HUES64 (cell line): Measurements from ENCODE around the gene CSNK1D.

ENCODE experiments used
- H3K27ac ChIP-seq: 2 replicates; pipeline ENCODE4 v1.7.0; 2013; ENCODE audit warnings: low read depth, low read length, inconsistent platforms
- H3K27me3 ChIP-seq: 2 replicates; pipeline ENCODE4 v1.6.1; 2013; ENCODE audit warnings: mild to moderate bottlenecking, low read length; ENCODE audit not compliant: insufficient read depth
- H3K36me3 ChIP-seq: 2 replicates; pipeline ENCODE4 v1.6.1; 2013; ENCODE audit warnings: mild to moderate bottlenecking, low read length; ENCODE audit not compliant: insufficient read depth
- H3K4me1 ChIP-seq: 2 replicates; pipeline ENCODE4 v1.6.1; 2013; ENCODE audit warnings: mild to moderate bottlenecking, low read length, moderate library complexity; ENCODE audit not compliant: insufficient read depth
- H3K4me3 ChIP-seq: 2 replicates; pipeline ENCODE4 v1.5.1; 2013; ENCODE audit warnings: mild to moderate bottlenecking, low read length, moderate library complexity
- H3K9ac ChIP-seq: 2 replicates; pipeline ENCODE4 v1.6.1; 2013; ENCODE audit warnings: mild to moderate bottlenecking, low read depth, low read length
- H3K9me3 ChIP-seq: 2 replicates; pipeline ENCODE4 v1.6.1; 2013; ENCODE audit warnings: low read depth, low read length; ENCODE audit not compliant: insufficient read depth
- WGBS: fragments of 150-250, 120-280 bp; methylation state at CpG from one replicate; pipeline ENCODE4 v1.1.7; 2013; ENCODE audit warnings: missing lambda C conversion rate; 5-methylcytosine and 5-hydroxymethylcytosine counted together

CSNK1D gene

DNA sequence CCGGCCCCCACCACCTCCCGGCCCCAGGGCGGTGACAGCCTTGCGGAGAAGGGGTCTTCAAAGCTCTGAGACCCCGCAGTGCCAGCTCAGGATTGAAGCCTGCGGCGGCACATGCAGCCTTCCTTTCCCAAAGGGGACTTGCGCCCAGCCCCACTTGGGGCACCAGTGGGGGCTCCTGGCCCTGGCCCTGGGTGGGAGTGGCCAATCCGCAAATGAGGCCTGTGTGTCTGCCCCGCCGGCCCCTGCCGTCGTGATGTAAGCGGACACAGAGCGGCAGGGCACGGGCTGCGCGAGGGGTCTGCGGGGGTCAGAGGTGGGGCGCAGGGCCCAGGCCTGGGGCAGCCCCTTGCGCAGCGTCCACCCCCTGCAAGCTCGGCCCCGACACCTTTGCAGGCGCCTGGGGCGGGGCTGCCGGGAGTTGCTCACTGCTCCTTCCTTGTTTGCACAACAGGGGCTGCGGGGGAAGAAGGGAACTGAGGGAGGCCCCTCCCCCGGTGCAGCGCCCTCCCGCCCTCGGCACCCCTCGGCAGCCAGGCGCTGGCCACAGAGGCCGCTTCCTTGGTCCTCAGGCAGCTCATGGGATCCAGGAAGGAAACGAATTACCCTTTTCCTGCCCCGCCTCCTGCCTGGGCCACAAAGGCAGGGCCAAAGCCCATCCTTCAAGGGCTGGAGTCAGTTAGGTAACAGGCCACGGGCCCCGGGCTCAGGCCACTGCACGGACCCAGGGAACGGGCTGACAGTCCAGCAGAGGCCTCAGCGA is 41.8 kb downstream of the CSNK1D start:
- peak overlapping the region; percentile 21; the same call in 1 of the 2 replicates for H3K9ac ChIP-seq
- 3% methylated on average over 42 of the region's 42 CpGs for WGBS
- H3K36me3 ChIP-seq, result no peaks in the 10 kb centered on the region; the same call in 1 of the 2 replicates

DNA sequence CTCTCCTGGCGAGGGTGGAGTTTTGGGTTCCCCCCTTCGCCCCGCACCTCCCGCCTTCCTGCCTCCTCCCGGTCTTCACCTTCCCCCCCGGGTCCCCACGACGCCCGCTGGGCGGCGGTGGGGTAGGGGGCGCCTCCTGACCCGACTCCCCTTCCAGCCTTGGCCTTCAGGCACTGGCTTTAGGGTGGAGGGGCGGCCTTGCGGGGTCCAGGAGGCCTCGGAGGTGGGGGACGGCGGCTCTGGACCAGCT is 42.3 kb downstream of the CSNK1D start:
- no peak overlapping the region for H3K27ac ChIP-seq
- WGBS, result under 1% methylated on average over 17 of the region's 18 CpGs
- peak overlapping the region; percentile 58 for H3K4me3 ChIP-seq
- H3K36me3 ChIP-seq, result no peaks in the 10 kb centered on the region
- H3K27me3 ChIP-seq, result peaks cover 63% of the 10 kb centered on the region
- H3K9ac ChIP-seq, result 0 out of 2 replicates have a peak overlapping the region, but pooled peaks have one; percentile 21
- peaks cover 7% of the 10 kb centered on the region for H3K4me1 ChIP-seq
- no peaks in the 10 kb centered on the region for H3K9me3 ChIP-seq

More for the DNA sequence above, 41.8 kb downstream of the CSNK1D start:
- Histone ChIP-seq H3K9me3 (no peaks in the 10 kb centered on the region), H3K4me1 (peaks cover 7% of the 10 kb centered on the region), H3K4me3 (peak overlapping the region; percentile 58), H3K27ac (no peak overlapping the region), H3K27me3 (peaks cover 58% of the 10 kb centered on the region)

DNA sequence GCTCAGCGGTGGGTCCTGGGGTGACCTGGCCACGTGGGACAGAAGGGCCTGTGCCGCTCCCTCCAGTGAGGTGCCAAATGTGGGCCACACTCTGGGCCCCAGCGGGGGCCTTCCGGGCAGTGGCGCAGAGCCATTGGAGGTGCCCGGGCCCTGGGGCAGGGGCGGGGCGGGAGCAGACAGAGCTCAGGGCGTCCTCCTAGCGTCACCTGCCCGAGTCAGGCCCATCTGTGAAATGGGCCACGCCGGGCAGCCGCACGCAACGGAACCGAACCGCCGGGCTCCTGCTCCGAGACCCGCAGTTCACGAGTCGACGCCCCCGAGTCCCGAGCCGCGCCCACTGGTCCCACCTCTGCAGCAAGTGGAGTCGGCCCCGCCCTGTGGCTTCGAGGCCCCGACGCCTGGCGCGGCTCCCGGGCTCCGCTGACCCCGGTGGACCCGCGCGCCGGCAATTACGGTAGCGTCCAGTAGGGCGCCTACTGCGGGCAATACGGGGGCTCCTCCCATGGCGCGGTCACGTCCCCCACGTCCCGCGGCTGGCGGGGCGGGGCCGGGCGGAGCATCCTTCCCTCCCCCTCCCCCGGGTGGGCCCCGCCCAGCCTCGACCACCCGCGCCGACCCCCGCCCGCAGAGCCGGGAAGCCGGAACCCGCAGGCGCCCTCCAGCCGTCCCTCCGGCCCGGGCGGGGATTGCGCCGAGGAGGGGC is 42.7 kb downstream of the CSNK1D start:
- WGBS, result 23% methylated on average over 76 of the region's 76 CpGs
- no peak overlapping the region for H3K27ac ChIP-seq
- H3K9ac ChIP-seq, result no peak overlapping the region
- no peaks in the 10 kb centered on the region for H3K9me3 ChIP-seq
- peaks cover 64% of the 10 kb centered on the region for H3K27me3 ChIP-seq
- peaks cover 5% of the 10 kb centered on the region for H3K4me1 ChIP-seq
- peak overlapping the region; percentile 58 for H3K4me3 ChIP-seq
- no peaks in the 10 kb centered on the region for H3K36me3 ChIP-seq

DNA sequence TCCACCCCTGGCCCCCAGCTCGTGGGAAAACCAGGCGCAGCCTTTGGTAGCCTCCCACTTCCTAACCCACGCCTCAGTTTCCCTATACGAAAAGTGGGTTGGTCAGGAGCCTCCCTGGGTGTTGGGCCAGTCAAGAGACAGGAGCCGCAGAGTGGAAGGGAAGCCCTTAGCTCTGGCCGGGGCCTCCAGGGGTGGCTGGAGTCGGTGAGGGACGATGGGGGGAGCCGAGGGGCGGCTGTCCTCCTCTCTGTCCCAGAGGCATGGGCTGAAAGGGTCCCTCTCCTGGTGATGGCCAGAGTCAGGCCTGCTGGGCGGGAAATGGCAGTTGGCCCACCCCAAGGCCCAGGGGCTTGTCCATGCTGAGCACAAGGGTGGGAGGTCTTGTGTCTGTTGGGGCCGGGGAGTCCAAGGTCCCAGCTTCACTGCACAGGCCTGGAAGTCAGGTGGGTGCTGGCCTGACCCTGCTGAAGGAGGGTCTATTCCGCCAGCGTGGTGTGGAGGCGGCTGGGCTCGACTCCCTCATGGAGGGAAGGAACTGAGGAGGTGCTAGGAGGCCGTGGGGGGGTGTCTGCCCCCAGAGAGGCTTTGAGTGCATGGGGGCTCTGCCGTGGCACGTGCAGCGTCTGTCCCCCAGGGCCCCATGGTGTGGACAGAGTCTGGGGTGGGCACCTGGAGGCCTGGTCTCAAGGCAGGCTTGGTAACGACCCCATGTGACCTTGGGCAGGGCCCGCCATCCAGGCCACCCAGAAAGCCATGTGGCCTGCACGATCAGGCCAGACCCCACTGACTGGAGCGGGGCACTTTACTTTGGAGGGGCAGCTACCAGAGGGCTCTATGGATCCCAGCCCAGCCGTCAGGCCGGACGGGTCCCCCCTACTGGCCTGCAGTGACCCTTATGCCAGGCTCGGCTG is 43.5 kb downstream of the CSNK1D start:
- peaks cover 5% of the 10 kb centered on the region for H3K4me1 ChIP-seq
- no peaks in the 10 kb centered on the region for H3K36me3 ChIP-seq
- peaks cover 64% of the 10 kb centered on the region for H3K27me3 ChIP-seq
- WGBS, result 72% methylated on average over 28 of the region's 28 CpGs
- no peaks in the 10 kb centered on the region for H3K9me3 ChIP-seq
- peak overlapping the region; percentile 53 for H3K4me3 ChIP-seq
- no peak overlapping the region for H3K9ac ChIP-seq
- no peak overlapping the region for H3K27ac ChIP-seq

DNA sequence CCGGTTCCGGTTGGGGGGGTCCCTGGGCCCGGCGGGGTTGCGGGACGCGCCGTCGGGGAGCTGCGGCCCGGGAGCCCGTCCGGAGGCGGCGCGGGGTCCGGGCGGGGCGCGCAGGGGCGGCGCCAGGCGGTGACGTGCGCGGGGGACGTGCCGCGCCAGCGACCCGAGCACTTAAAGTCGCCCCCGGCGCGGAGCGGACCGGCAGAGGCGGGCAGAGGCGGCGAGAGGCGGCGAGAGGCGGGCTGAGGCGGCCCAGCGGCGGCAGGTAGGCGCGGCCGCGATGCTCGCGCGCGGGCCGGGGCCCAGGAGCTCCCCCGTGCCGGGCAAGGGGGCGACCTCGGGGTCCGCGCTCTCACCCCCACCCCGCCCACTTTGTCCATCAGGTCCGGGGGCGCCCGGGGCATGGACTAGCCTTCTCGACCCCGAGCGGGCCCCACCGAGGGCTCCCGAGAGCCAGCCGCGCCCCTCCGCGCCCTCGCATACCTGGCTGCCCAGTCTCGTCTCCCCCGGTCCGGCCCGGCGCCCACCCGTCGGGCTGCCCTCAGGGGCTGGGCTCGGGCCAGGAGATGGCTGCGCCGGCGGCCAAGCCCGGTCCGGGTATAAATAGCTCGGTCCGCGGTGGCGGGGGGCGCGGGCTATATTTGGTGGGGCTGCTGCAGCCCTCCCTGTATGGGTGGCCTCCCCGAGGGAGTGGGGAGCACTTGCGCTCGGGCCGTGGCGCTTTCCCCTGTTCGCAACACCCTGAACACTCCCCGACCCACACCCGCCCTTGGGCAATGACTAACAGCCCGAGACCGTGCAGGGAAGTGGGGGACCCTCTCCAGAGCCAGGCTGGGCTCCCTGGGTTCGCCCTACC is 44.4 kb downstream of the CSNK1D start, which contains the start of gene SLC16A3:
Gene SLC16A3, plus strand, starts transcription at position 201 of the 856 bp plus-strand sequence. CDS start 6,967 bp downstream, outside the sequence.
- peaks cover 5% of the 10 kb centered on the region for H3K4me1 ChIP-seq
- WGBS, result 4% methylated on average over 105 of the region's 105 CpGs
- H3K9me3 ChIP-seq, result no peaks in the 10 kb centered on the region
- peaks cover 64% of the 10 kb centered on the region for H3K27me3 ChIP-seq
- no peaks in the 10 kb centered on the region for H3K36me3 ChIP-seq
- no peak within 1 kb of the TSS for H3K27ac ChIP-seq
- peak within 1 kb of the TSS; percentile 53 for H3K4me3 ChIP-seq
- no peak within 1 kb of the TSS for H3K9ac ChIP-seq

DNA sequence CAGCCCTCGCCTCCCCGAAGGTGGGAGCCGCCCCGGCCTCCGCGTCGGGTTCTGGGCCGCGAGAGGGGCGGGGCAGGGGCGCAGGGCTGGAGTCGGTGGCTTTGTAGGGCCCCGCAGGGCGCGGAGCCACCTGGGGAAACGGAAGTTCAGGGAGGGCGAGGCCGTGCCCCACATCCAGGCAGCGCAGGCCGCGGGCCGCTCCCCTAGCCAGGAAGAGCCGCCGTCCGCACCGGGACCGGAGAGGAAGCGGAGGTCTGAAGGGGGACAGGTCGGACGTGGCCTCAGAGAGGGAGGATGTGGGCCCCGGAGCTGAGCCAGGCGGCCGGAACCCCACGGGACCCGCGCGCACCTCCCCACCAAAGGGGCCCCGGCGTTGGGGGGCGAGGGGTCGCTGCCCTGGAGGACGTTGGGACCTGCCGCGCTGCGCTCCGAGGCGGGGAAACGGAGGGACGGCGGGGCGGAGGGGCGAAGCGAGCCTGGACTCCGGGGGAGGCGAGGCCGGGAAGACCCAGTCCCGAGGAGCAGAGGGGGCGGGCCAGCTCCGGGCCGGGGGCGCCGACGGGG is 45.1 kb downstream of the CSNK1D start:
- H3K4me1 ChIP-seq, result peaks cover 5% of the 10 kb centered on the region
- H3K4me3 ChIP-seq, result peak overlapping the region; percentile 53
- H3K27me3 ChIP-seq, result peaks cover 64% of the 10 kb centered on the region
- 7% methylated on average over 63 of the region's 63 CpGs for WGBS
- H3K36me3 ChIP-seq, result no peaks in the 10 kb centered on the region
- H3K9ac ChIP-seq, result no peak overlapping the region
- H3K9me3 ChIP-seq, result no peaks in the 10 kb centered on the region
- no peak overlapping the region for H3K27ac ChIP-seq

DNA sequence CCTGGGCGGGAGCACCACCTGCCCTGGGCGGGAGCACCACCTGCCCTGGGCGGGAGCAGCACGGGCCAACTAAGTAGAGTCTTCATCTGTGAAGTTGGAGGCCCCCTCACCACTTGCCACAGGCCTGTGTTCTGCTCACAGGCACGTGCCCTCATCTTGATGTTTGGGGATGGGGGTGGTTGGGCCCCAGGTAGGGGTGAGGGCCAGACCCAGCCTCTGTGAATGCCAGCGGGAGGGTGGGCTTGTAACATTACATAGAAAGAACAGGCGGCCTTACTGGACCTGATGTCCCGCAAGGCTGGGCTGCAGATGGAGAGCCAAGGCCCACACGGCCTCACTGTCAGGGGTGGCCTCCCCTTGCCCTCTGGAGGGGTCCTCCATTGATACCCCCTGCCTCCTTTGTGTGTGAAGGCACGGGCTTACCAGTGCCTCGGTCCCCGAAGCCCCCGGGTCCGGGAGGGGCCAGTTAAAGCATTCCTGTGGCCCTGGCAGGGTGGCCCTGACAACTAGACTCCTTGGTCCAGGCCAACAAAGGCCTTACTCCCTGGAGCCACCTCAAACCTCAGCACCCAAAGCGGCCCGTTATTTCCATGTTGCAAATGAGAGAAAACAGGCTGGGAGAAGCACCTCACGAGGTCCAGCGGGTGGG is 45.7 kb downstream of the CSNK1D start:
- Histone ChIP-seq H3K4me3 (peak overlapping the region; percentile 53), H3K9ac (no peak overlapping the region), H3K27me3 (peaks cover 64% of the 10 kb centered on the region), H3K36me3 (no peaks in the 10 kb centered on the region), H3K9me3 (no peaks in the 10 kb centered on the region), H3K27ac (no peak overlapping the region), H3K4me1 (peaks cover 5% of the 10 kb centered on the region)
- 60% methylated on average over 18 of the region's 18 CpGs for WGBS

DNA sequence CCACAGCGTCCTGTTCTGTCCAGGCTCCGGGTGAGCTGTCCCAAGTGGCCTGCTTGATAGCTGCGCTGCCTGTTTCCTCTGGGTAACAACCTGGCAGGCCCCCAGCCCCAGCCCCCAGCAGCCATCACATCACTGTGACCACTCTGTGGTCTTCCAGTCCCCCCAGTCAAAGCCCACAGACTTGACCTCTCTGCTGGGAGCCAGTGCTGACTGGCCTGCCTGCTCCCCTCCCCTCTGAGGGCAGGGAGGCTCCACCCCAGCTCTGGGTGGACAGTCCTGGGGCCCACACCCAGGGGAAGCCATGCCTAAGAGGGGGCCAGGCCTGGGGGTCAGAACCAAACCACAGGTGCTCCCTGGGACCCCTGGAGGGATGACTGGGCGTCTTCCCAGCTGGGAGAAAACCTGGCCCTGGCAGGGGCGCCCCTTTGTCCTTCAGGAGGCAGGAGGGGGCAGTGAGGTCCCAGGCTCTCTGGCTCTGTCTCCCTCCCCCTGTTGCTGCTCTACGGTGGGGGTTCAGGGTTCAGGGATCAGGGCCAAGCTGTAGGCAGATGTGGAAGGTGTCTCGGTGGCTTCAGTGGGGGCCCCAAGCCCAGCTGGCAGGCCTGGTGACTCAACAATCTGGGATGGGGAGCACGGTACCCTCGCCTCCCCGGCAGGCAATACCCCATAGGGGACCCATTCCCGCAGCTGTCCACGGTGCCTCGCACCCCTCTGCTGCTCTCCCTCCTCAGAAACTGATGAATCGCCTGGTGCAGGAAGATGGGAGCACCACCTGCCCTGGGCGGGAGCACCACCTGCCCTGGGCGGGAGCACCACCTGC is 46.5 kb downstream of the CSNK1D start:
- H3K27me3 ChIP-seq, result peaks cover 59% of the 10 kb centered on the region
- no peaks in the 10 kb centered on the region for H3K9me3 ChIP-seq
- no peaks in the 10 kb centered on the region for H3K36me3 ChIP-seq
- H3K4me1 ChIP-seq, result no peaks in the 10 kb centered on the region; the same call in none of the 2 replicates
- no peak overlapping the region for H3K9ac ChIP-seq
- H3K27ac ChIP-seq, result no peak overlapping the region
- no peak overlapping the region for H3K4me3 ChIP-seq
- 81% methylated on average over 16 of the region's 16 CpGs for WGBS

DNA sequence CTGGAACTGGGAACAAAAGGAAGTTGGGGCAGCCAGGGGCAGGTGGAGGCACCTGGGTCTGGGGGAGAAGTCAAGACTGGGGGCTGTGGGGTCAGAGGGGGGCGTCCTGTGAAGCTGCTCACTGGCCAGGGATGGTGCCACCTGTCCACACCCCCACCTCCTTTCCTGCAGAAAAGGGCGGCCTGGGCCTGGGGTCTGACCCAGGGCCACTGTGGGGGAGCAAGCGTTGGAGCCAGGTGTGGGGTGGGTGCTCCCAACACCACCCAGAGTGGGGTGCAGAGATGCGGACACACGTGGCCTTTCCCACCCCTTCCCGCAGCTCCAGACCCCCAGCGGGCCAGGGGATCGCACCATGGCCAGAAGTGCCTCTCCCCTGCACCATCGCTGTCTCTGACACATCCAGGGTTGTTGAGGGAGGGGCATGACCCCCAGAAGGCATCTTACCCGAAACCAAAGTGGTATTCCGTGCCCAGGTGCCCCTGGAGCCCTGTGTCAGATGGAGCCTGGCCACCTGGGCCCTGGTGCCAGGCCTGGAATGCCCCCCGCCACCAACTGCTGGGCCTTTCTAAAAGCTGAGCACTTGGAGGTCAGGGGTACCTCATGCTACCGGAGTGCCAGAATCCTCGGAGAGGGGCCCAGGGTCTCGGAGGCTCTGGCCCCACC is 47.2 kb downstream of the CSNK1D start:
- H3K4me3 ChIP-seq, result no peak overlapping the region
- H3K27me3 ChIP-seq, result peaks cover 51% of the 10 kb centered on the region
- no peak overlapping the region for H3K9ac ChIP-seq
- H3K4me1 ChIP-seq, result no peaks in the 10 kb centered on the region; the same call in 1 of the 2 replicates
- no peaks in the 10 kb centered on the region for H3K9me3 ChIP-seq
- H3K27ac ChIP-seq, result no peak overlapping the region
- 91% methylated on average over 15 of the region's 15 CpGs for WGBS
- no peaks in the 10 kb centered on the region for H3K36me3 ChIP-seq
